Activated naive CD4-positive, alpha-beta T cell treated with anti-CD3 and anti-CD28 coated beads for 36 hours (primary cell): Measurements from ENCODE around the gene SLC16A3. TPM values are rescaled to one million over a fixed set of nuclear protein-coding genes. Genes with fewer than 3 reads are reported as not detected.

Experiments used
- CTCF ChIA-PET: fragments of 350-600 bp; sonication (Branson Sonifier 250); formaldehyde crosslinking; loops from one replicate; lab custom pipeline; 2021; ENCODE audit warnings: antibody characterized with exemption; lab: Charles Lee
- DNase-seq: peaks from one replicate; pipeline ENCODE4 v3.0.0-alpha.2; 2020
- H3K27ac Mint-ChIP-seq: one replicate; pipeline ENCODE4 v1.8.0; 2021; ENCODE audit warnings: mild to moderate bottlenecking, mixed read lengths
- H3K27me3 Mint-ChIP-seq: one replicate; pipeline ENCODE4 v1.8.0; 2021; ENCODE audit warnings: low read depth, mixed read lengths
- H3K36me3 Mint-ChIP-seq: one replicate; pipeline ENCODE4 v1.8.0; 2021; ENCODE audit warnings: low read depth, mixed read lengths
- H3K4me1 Mint-ChIP-seq: one replicate; pipeline ENCODE4 v1.8.0; 2021; ENCODE audit warnings: low read depth, mixed read lengths
- H3K4me3 Mint-ChIP-seq: one replicate; pipeline ENCODE4 v1.8.0; 2021; ENCODE audit warnings: mild to moderate bottlenecking, moderate library complexity, mixed read lengths
- H3K9me3 Mint-ChIP-seq: one replicate; pipeline ENCODE4 v1.8.0; 2021; ENCODE audit warnings: mixed read lengths
- intact Hi-C: fragments of 100-400 bp; cut with micrococcal nuclease; formaldehyde crosslinking; loops from one replicate; pipeline ENCODE4 v1.15.1; 2023
- total RNA-seq, 2 experiments: library from RNA; stranded (reverse); gene quantifications; one replicate each; pipeline ENCODE4 v1.2.3, GENCODE V29; 2021

Gene SLC16A3
- total RNA-seq, 2 experiments from 2014 or later: 15.2 to 18.3 TPM

DNA sequence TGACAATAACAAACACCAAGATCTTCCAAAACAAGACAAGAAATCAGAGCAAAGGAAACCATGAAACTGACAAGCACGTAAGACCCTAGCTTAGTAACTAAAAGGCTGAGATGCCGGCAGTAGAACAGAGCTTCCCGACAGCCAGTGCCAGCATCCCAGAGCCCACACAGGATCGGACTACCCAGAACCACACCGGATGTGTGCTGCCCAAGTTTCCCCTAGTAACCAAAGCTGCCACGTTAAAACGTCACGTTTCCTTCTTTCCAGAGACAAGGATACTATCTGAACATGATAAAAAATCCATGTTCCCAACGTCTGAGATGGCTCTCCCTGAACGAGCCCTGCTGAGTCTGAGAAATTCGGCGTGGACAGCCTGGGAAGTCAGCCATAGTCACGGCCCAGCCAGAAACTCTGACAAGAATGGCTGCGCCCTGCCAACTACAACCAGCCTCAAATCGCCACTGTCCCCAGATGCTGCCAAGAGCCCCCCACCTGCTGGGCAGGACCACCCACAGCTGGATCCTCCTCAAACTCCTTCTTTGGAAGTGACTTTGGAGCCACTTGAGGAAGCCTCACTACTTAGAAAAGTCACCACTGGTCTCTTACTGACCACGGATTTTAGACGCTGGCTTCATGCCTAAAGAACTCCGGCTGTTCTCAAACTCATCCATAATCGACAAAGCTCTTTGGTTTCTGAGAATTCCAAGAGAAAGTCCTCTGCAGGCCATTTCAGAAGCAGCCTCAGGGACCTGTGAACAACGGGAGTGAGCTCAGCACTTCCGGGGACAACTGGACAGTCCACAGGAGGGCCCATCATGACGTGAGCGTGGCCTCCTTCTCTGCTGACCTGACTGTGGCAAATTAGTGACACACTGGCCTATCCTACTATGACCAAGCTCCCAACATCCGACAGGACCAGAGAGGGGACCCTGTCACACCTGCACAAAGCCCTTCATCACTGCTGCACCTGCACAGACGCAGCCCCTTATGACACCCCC lies 32.9 kb upstream of the SLC16A3 start:
- peaks cover 31% of the 10 kb centered on the region for H3K4me1 Mint-ChIP-seq
- peaks cover 36% of the 10 kb centered on the region for H3K36me3 Mint-ChIP-seq
- no peaks in the 10 kb centered on the region for H3K27me3 Mint-ChIP-seq
- intact Hi-C loops: no loop called here
- CTCF ChIA-PET: interaction anchor here (0.6 to 0.7 kb wide), 3 partner anchors 10 to 302 kb away, joined by 3 read pairs; no protein-coding TSS in a partner anchor
- H3K9me3 Mint-ChIP-seq: no peaks in the 10 kb centered on the region
- H3K27ac Mint-ChIP-seq: no peak overlapping the region
- no peak for DNase-seq
- no peak overlapping the region for H3K4me3 Mint-ChIP-seq

DNA sequence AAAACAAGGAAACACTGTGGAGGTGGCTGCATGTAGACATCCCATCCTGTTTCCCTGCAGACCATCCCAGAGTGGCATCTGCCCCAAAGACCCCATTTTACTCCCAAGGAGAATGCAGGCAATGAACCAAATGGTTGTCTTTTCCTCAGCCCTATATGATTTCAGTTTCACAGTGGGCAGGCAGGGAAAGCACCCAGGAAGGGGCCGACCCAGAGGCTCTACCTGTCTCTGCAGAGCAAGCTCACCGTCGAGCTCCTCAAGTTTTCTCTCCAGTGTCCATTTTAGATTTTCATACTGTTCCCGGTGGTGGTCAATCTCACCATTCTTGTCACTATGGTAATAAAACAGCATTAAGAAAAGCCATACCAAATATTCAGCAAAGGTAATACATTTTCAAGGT lies 30.8 kb upstream of the SLC16A3 start:
- H3K27me3 Mint-ChIP-seq: no peaks in the 10 kb centered on the region
- CTCF ChIA-PET: interaction anchor here (1.3 kb wide), 1 partner anchor 37 kb away, joined by 3 read pairs; no protein-coding TSS in a partner anchor
- H3K27ac Mint-ChIP-seq: no peak overlapping the region
- H3K36me3 Mint-ChIP-seq: peaks cover 33% of the 10 kb centered on the region
- no peaks in the 10 kb centered on the region for H3K9me3 Mint-ChIP-seq
- H3K4me1 Mint-ChIP-seq: peaks cover 44% of the 10 kb centered on the region
- no peak overlapping the region for H3K4me3 Mint-ChIP-seq
- intact Hi-C loops: loop anchor here (2.0 kb wide), 1 partner anchor 71 kb away; no protein-coding TSS in a partner anchor
- DNase-seq: peak; percentile 61

DNA sequence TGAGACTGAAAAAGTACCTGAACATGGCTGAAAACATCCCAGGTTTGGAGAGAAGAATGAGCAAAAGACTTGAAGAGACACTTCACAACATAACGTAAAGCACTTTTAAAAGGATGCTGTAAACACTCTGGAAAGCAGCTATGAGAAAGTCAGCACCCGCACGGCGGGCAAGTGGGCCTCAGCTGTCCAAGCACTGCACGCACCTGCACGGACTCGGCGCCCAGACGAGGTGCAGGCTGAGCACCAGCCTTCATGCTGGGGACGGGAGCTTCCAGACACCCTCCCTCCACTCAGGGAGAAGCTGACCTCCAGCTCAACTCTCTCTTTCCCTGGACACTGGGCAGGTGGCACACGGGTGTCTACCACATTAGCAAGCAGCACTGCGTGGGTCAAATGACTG lies 29.3 kb upstream of the SLC16A3 start:
- no peak overlapping the region for H3K27ac Mint-ChIP-seq
- CTCF ChIA-PET: interaction anchor here (0.6 to 0.8 kb wide), 2 partner anchors 54 to 149 kb away, joined by 3 to 5 read pairs; no protein-coding TSS in a partner anchor
- peaks cover 52% of the 10 kb centered on the region for H3K4me1 Mint-ChIP-seq

DNA sequence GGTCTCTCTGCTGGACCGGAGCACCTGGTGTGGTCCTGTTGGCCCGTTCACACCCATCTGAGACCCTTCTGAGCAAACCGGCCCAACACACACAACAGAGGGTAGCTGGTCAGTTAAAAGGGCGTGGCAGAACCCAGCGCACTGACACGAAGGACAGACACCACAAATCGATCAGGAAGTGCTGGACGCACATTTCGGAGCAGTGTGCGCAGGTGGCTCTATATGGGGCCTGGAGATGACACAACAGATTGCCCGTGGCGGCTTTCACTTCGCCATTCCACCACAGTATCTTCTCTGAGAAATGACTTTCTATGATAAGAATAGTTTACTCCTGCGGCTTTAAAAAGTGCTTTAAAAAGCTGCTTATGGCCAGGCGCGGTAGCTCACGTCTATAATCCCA lies 28.7 kb upstream of the SLC16A3 start:
- H3K9me3 Mint-ChIP-seq: no peaks in the 10 kb centered on the region
- H3K27me3 Mint-ChIP-seq: no peaks in the 10 kb centered on the region
- no peak for DNase-seq
- intact Hi-C loops: loop anchor here (2.0 to 10.0 kb wide), 2 partner anchors 95 to 101 kb away; partner anchors contain the start of gene FASN
- H3K4me3 Mint-ChIP-seq: no peak overlapping the region
- H3K4me1 Mint-ChIP-seq: peaks cover 58% of the 10 kb centered on the region
- CTCF ChIA-PET: interaction anchor here (0.8 to 1.2 kb wide), 2 partner anchors 21 to 150 kb away, joined by 3 read pairs; no protein-coding TSS in a partner anchor
- peaks cover 22% of the 10 kb centered on the region for H3K36me3 Mint-ChIP-seq
- peak overlapping the region; percentile 46 for H3K27ac Mint-ChIP-seq

More for the DNA sequence above, 29.3 kb upstream of the SLC16A3 start:
- Mint-ChIP-seq H3K27me3 (no peaks in the 10 kb centered on the region), H3K36me3 (peaks cover 26% of the 10 kb centered on the region), H3K9me3 (no peaks in the 10 kb centered on the region), H3K4me3 (no peak overlapping the region)
- no peak for DNase-seq
- intact Hi-C loops: loop anchor here (2.0 kb wide), 1 partner anchor 73 kb away; no protein-coding TSS in a partner anchor

DNA sequence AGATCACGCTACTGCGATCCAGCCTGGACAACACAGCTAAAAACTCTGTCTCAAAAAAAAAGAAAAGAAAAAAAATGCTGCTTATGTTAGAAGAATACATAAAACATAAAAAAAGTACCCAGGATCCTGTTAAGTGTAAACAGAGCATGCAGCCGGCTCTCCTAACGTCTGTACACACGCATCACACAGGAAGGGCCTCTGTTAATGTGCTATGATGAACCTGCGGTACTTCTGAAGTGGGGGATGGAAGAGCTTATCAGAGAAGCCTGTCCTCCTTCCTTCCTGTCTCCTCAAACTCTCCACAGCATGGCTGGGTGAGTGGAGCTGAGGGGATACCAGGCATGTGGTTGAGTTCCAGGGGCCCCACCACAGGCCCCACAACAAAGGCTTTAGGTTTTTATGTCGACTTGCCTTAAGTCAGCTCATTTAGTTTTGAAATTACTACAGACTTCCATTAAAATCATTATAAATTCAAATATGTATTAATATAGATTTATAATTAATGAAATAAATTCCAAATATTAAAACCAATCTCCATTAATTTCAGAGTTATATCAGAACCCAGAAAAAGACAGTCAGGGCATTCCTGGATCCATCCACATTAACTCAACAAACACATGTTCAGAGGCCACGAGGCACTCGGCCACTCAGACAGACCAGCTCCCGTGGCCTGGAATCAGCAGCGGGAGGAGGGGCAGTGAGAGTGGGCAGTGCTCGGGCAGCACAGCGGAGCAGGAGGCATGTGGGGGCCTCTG lies 27.9 kb upstream of the SLC16A3 start:
- intact Hi-C loops: loop anchor here (2.0 to 10.0 kb wide), 2 partner anchors 94 to 102 kb away; partner anchors contain the start of gene FASN
- CTCF ChIA-PET: interaction anchor here (0.5 to 1.2 kb wide), 9 partner anchors 20 to 794 kb away, joined by 3 to 6 read pairs (median 3); partner anchors contain the start of gene DCXR

DNA sequence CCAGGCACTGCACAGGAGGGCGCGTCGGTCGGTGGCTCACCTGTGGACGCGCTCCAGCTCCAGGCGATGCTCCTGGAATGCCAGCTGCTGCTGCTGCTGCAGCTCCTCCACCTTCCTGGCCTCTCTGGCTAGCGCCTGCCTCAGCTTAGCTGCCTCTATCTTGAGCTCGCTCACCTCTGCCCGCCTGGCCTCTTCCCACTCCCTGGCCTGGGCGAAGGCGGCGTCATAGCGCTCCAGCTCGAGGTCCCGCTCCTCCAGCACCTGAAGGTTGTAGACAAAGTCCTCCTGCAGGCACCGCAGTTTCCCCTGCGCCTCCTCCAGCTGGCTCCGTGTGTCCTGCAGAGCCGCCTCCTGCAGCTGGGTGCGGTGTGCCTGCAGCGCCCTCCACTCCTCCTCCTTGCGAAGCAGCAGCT lies 27.3 kb upstream of the SLC16A3 start:
- H3K27ac Mint-ChIP-seq: no peak overlapping the region
- H3K4me3 Mint-ChIP-seq: no peak overlapping the region
- CTCF ChIA-PET: interaction anchor here (0.5 to 1.2 kb wide), 7 partner anchors 19 to 1060 kb away, joined by 3 to 6 read pairs (median 4); no protein-coding TSS in a partner anchor
- H3K9me3 Mint-ChIP-seq: no peaks in the 10 kb centered on the region
- peaks cover 15% of the 10 kb centered on the region for H3K36me3 Mint-ChIP-seq
- no peaks in the 10 kb centered on the region for H3K27me3 Mint-ChIP-seq
- DNase-seq: no peak
- peaks cover 71% of the 10 kb centered on the region for H3K4me1 Mint-ChIP-seq
- intact Hi-C loops: loop anchor here (2.0 to 10.0 kb wide), 2 partner anchors 93 to 103 kb away; partner anchors contain the start of gene FASN

More for the DNA sequence above, 27.9 kb upstream of the SLC16A3 start:
- Mint-ChIP-seq H3K36me3 (peaks cover 15% of the 10 kb centered on the region), H3K4me3 (no peak overlapping the region), H3K27ac (peak overlapping the region; percentile 65), H3K27me3 (no peaks in the 10 kb centered on the region), H3K9me3 (no peaks in the 10 kb centered on the region), H3K4me1 (peaks cover 65% of the 10 kb centered on the region)
- DNase-seq: peak; percentile 81

DNA sequence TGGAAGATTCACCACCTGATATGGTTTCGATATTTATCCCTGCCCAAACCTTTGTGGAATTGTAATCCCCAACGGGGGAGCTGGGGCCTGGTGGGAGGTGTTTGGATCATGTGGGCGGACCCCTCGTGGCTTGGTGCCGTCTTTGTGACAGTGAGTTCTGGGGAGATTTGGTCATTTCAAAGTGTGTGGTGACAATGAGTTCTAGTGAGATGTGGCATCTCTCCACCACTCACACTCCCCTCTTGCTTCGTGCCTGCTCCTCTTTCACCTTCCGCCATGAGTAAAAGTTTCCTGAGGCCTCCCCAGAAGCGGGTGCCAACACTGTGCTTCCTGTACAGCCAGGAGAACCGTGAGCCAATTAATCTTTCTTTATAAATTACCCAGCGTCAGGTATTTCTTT lies 25.9 kb upstream of the SLC16A3 start:
- peaks cover 74% of the 10 kb centered on the region for H3K4me1 Mint-ChIP-seq
- intact Hi-C loops: loop anchor here (10.0 kb wide), 1 partner anchor 92 kb away; no protein-coding TSS in a partner anchor
- peak; percentile 51 for DNase-seq

DNA sequence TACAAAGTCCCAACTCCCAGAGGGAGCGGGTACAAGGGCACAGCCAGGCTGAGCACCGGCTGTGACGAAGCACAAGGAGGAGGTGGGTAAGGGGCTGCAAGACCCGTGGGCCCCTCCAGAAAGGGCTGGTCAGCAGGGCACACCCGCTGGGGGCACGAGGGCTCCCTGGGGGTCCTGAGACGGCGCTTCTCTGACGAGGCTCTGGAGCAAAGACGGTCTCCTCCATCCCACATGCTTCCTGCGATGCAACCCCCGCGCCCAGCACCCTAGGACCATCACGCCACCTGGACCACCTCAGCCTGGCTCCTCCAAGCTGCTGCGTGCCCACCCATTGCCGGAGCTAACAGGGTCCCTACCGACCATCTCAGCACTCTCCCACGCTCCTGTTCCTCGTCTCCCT lies 24.9 kb upstream of the SLC16A3 start:
- CTCF ChIA-PET: interaction anchor here (0.8 to 1.0 kb wide), 2 partner anchors 31 to 82 kb away, joined by 3 to 4 read pairs; no protein-coding TSS in a partner anchor
- Mint-ChIP-seq H3K4me3 (no peak overlapping the region), H3K9me3 (no peaks in the 10 kb centered on the region), H3K4me1 (peaks cover 67% of the 10 kb centered on the region), H3K27ac (no peak overlapping the region), H3K36me3 (peaks cover 3% of the 10 kb centered on the region), H3K27me3 (no peaks in the 10 kb centered on the region)
- intact Hi-C loops: loop anchor here (10.0 kb wide), 1 partner anchor 91 kb away; no protein-coding TSS in a partner anchor
- DNase-seq: no peak

More for the DNA sequence above, 25.9 kb upstream of the SLC16A3 start:
- Mint-ChIP-seq H3K36me3 (peaks cover 10% of the 10 kb centered on the region), H3K27me3 (no peaks in the 10 kb centered on the region), H3K9me3 (no peaks in the 10 kb centered on the region), H3K4me3 (no peak overlapping the region), H3K27ac (peak overlapping the region; percentile 40)
- CTCF ChIA-PET: interaction anchor here (0.7 to 1.0 kb wide), 3 partner anchors 9 to 81 kb away, joined by 3 to 4 read pairs (median 3); no protein-coding TSS in a partner anchor

DNA sequence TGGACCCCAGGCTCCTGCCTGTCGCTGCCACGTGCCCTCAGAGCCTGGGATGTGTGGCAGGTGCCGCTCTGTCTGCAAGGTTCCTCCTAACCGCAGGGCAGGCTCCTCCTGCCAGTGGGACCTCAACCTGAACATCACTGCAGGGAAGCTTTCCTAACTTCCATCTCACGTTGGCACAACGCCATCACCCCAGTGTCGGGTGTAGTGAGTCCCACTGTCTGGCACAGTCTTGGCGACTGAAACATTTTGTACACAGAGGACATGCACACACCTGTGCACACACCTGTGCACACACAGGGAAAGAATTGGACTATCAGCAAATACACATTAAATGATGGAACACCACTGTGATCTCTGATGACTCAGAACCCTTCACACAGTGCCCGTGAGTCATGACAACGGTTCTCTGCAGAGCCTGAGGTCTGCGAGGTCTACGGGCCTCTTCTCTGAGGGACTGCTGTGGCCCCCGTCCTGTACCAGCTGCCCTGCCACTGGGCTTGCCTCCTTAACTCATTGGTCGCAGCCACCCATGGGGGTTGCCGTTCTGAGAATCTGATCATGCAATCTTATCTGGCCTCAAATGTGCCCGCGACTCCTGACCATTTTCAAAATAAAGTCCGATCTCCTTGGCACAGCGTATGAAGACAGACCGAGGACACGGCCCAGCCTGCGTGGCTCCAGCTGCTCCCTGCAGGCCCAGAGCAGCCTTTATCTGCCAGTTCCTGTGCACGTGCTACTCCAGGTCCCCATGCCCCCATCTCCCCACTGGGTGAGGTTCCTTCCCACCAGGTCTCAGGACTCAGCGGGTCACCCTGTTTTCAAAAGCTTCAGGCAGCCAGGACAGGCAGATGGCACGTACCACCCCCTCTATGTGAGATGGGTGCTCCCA lies 23.8 kb upstream of the SLC16A3 start:
- no peak overlapping the region for H3K4me3 Mint-ChIP-seq
- peaks cover 3% of the 10 kb centered on the region for H3K36me3 Mint-ChIP-seq
- CTCF ChIA-PET: interaction anchor here (0.6 to 1.4 kb wide), 7 partner anchors 9 to 289 kb away, joined by 3 to 6 read pairs (median 5); no protein-coding TSS in a partner anchor
- peaks cover 57% of the 10 kb centered on the region for H3K4me1 Mint-ChIP-seq
- peak; percentile 66 for DNase-seq
- peak overlapping the region; percentile 93 for H3K27ac Mint-ChIP-seq
- no peaks in the 10 kb centered on the region for H3K9me3 Mint-ChIP-seq
- intact Hi-C loops: loop anchor here (10.0 kb wide), 1 partner anchor 90 kb away; no protein-coding TSS in a partner anchor
- H3K27me3 Mint-ChIP-seq: no peaks in the 10 kb centered on the region

DNA sequence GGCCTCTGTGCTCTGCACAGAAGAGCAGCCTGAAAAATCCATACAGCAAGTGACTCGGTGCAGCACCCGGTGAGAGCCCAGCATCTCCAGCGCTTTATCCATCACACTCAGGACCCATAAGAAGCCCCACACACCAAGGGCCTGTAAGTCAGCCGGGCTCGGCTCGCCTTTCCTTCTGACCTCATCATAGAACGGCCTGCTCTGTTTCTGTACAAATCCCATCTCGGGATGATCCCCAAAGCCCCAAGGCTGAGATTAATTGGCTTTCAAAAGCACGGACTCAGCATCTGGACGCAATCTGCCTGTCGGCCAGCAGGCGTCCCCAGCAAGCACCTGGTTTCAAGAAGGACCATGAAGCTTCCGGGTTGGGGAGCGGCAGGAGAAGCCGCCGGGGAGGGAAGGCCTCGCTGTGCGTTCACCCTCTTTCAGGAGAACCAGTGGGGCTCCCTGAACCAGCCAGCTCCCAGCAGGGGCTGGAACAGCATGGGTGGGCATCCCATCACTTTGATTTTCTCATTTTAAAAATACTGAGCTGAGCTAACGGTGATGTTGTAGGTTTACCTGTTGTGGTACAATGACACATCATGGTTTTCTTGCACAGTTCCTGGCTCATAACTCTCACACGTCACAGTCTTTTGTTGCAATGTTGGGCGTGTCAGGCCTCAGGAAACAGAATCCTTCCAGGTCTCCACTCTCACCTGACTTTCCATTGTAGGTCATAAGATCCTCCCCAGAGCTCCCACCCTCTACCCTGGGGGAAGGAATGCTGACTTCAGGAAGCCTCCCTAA lies 22.9 kb upstream of the SLC16A3 start:
- H3K36me3 Mint-ChIP-seq: peaks cover 3% of the 10 kb centered on the region
- H3K4me1 Mint-ChIP-seq: peaks cover 50% of the 10 kb centered on the region
- peak overlapping the region; percentile 70 for H3K4me3 Mint-ChIP-seq
- CTCF ChIA-PET: interaction anchor here (0.6 to 1.6 kb wide), 15 partner anchors 9 to 294 kb away, joined by 3 to 6 read pairs (median 4); partner anchors contain the start of gene SLC16A3
- no peaks in the 10 kb centered on the region for H3K27me3 Mint-ChIP-seq
- intact Hi-C loops: loop anchor here (10.0 kb wide), 1 partner anchor 89 kb away; no protein-coding TSS in a partner anchor
- H3K9me3 Mint-ChIP-seq: no peaks in the 10 kb centered on the region
- peak; percentile 89 for DNase-seq
- H3K27ac Mint-ChIP-seq: peak overlapping the region; percentile 93
